HG02763 (cell line): ENCODE results near the gene ERG.

ENCODE experiments used
- ATAC-seq: cut with Tn5 transposase; IDR thresholded peaks from one replicate; pipeline ENCODE4 v1.9.1; 2021; ENCODE audit warnings: mild to moderate bottlenecking, moderate library complexity; ENCODE audit not compliant: unreplicated experiment

The ERG gene, protein sequence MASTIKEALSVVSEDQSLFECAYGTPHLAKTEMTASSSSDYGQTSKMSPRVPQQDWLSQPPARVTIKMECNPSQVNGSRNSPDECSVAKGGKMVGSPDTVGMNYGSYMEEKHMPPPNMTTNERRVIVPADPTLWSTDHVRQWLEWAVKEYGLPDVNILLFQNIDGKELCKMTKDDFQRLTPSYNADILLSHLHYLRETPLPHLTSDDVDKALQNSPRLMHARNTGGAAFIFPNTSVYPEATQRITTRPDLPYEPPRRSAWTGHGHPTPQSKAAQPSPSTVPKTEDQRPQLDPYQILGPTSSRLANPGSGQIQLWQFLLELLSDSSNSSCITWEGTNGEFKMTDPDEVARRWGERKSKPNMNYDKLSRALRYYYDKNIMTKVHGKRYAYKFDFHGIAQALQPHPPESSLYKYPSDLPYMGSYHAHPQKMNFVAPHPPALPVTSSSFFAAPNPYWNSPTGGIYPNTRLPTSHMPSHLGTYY

DNA sequence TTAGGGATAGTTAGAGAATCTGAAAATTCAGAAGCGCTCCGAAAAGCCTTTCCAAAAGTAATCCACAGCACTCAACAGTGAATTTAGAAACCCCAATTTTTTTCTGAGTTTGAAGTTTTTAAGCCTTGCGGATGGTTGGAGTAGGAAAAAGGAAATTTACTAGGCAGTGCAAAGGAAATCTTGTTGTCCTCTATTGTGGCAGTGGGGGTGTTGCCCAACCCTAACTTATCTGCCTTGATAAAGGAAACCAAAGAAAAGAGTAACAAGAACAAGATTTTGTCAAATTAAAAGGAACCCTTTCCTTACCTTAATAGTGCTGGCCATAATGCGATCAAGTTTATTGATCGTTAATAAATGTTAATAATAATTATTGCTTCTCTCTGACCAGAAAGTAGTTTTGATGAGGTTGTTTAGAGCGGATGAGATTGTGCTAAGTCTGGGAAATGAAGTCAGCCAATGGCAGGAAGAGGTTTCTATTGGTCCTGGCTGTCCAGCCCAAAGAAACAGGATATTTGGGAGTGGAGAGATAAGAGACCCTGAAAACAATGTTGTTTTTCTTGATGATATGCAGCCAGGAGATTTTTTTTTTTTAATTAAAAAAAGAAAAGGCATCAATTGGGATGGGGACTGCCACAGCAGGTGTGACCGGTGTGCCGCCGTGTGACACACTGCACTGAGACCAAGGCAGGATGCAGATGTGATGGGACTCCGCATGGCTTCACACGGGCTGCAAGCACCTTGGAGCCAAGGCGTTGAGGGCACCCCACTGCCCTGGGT lies at the start of gene ERG:
ERG (minus strand) TSS at position 421 of the 777 bp plus-strand sequence; CDS start at position 324, 97 bp downstream.
- no peak for ATAC-seq

DNA sequence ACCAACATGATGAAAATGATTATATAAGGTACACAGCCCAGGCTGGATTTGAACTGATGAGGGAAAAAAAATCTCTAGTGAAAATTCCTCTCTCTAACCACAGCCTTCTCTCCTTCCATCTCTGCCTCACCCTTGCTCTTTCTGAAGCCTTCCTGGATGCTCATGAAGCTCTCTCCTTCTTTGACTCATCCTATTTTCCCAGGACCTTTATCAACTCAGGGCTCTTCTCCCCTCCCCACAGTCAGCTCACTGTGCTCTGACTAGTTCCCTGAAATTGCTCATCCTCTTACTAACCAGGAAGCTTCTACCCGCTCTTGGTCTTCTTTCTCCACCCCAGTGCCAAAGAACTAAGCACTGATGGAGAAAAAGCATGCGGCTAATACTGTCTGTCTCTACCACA lies 46.4 kb upstream of the ERG start:
- no peak for ATAC-seq

DNA sequence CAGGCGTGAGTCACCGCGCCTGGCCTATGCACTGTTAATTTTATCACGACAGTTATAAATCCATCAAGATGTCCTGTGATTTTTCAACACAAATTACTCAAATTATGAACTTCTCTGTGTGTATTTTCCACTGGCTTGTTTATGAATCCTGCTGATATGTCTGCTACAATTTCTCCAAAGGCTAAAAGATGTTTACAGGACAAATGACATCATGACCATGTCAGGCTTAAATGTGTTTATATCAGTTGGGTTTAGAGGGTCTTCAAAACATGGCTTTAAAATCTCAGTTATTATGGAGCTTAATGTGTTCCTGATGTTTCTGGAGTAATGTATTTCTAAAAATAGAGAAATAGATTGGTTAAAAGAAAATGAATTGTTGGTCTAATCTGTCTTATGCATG lies 44.0 kb upstream of the ERG start:
- ATAC-seq, result no peak

DNA sequence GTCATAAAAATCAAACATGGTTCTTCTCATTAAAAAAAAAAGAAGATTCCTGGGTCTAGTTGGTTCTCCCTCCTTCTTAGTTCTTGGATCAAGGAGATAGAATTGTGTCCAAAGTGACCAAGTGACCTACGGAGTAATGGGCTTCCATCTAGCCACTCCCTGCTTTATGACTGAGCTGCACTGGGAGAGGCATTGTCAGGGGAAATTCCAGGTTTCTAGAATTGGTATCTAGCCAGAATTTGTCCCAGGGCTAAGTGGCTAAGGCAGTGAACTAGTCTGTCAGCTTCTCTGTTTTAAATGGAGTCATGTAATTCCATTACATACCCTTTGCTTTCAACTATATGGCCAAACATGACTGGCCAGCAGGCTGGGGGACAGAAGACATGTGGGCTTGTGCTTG lies 40.1 kb upstream of the ERG start:
- ATAC-seq, result no peak

DNA sequence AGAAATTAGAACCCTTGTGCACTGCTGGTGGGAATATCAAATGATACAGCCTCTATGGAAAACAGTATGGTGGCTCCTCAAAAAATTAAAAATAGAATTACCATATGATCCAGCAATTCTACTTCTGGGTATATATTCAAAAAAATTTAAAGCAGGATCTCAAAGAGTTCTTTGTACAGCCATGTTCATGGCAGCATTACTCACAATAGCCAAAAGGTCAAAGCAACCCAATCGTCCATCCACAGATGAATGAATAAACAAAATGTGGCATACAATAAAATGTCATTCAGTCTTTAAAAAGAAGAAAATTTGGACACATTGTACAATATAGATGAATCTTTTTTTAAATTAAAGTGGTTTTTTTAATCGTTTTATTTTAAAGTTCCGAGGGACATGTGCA lies 36.3 kb upstream of the ERG start:
- ATAC-seq, result no peak

DNA sequence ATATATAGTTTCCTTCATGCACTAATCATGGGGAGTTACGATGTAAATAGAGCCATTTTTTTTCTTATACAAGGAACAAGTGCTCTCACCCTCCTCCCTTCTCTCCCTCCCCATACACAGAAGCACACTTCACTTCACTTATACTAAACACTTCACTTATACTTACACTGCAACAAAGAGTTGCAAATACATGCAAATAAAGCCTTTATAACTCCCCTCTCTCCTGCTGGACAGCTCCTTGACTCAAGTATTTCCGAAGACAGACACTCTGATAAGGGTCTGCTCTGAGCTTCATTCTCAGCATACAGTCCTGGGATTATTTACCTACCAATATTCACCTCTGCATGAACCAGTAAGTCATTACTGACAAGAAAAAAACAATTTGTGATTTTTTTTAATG lies 35.6 kb upstream of the ERG start:
- no peak for ATAC-seq

GRCh38 chr21:38531591-38531990 lies 33.3 kb upstream of the ERG start:
- ATAC-seq, result no peak

DNA sequence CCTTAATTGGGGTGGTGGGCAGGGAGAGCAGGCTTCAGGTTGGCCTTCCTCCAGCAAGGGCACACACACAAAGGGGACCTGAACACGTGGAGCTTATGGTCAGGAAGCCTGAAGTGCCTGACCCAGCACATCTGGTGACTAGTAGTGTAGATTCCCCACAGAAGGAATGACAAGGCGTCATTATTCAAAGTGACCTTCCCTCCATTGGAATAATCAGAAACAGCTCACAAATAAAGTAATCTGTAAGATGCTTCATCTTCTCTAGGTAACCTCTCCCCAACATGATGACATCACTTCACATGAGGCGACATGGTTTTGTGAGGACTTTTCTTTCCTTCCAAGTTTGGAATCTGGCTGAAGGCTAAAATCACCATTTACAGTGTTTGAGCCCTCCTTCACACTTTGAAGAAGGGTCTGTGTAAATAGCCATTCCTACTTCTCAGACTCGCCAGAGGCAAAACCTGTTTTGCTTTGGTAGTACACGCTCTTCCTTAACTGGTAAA lies 32.8 kb upstream of the ERG start:
- ATAC-seq, result no peak

DNA sequence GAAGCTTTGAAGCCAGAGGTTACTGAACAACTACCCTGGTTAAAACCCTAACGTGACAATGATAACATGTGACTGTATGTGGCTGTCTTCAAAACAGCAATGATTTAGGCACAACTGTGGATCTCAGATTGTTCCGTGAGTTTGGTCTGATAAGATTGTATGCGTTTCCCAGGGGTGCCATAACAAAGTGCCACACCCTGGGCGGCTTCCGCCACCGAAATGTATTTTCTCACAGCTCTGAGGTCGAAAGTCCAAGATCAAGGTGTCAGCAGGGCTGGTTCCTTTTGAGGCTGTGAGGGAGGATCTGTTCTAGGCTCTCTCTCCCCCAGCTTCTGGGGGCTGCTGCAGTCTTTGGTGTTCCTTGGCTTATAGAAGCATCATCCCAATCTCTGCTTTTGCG lies 29.5 kb upstream of the ERG start:
- ATAC-seq, result no peak

- ATAC-seq, result no peak
Measured at GRCh38 chr21:38525454-38525853, 27.2 kb upstream of the ERG start.

- no peak for ATAC-seq
Measured at GRCh38 chr21:38524168-38525153, 26.2 kb upstream of the ERG start.

DNA sequence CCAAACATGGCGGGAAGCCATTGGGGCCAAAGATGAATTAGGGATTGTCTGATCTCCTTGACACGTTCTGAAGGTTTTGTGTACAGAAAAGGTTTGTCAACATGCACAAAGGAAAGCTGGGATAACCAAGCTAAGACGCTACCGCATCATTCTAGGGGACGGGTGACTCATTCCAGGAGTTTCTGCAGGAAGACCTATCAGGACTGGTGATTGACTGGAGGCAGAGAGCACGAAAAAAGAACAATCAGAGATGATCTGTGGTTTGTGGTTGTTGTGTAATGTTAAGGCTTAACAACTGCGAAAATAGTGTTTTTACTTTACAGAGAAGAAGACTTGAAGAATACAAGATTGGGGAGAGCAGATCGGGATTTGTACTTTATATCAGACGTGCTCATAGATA lies 22.2 kb upstream of the ERG start:
- no peak for ATAC-seq

DNA sequence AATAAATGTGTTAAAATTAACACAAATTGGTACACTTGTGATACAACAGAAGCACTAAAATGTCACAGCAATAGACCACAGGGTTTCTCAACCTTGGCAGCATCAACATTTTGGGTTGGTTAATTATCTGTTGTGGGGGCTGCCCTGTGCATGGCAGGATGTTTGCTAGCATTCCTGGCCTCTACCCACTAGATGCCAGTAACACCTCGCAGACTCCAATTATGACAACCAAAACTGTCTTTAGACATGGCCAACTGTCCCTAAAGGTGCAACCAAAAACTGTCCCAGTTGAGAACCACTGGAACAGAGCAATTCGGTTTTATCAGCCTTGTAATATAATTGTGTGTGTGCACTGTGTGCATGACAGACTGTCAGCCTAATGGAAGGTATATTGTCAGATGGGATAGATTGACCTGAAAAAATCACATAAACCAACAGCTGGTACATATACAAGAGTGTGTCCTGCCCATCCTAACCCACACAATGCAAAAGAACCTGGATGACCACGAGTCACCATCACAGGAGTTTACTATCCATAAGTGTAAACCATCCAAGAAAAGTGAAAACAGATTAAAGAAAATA lies 13.5 kb upstream of the ERG start:
- ATAC-seq, result no peak

DNA sequence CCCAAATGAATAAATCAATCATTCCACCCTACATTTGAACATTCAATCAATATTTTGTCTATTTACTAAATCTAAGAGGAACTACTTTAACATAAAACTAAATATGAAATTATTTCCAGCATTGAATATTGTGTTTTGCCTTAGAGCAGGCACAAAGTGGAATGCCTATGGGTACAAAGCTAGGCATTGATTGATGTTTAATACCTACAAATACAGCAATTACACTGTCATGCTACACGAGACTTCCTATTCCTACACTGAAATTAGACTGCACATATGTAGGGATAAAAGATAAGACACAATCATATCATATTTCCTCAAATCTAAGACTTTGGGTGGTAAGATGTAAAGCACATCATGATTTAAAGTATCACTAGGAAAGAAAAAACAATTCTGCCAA lies 12.9 kb upstream of the ERG start:
- ATAC-seq, result no peak

- no peak for ATAC-seq
Measured at GRCh38 chr21:38507374-38507942, 9.2 kb upstream of the ERG start.

DNA sequence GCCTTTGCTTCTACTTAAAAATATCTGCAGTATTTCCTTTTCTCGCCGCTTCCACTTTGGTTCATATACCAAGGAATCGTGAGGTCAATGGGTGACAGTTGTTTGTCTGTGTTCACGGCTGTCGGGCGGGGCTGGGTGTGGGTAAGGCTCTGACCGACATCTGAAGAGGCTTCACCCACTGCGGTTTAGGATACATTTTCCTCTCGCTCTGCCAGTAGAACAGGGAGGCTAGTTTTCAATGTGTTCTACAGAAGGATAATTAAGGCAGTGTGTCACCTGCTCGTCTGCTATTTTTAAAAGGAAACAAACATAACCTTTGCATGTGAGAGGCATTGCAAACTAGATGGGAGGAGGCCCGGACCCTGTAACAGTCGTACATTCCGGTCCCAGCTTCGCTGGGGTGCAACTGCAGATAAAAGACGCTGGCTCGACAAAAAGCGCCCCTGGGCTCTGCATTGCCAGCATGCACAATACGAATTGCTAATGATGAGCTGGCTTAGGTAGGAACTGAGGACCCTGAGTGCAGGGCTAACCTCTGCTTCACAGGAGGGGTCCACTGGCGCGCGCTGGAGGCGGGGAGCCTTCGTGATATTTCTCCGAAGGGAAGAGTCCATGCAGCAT lies 8.5 kb upstream of the ERG start:
- no peak for ATAC-seq

DNA sequence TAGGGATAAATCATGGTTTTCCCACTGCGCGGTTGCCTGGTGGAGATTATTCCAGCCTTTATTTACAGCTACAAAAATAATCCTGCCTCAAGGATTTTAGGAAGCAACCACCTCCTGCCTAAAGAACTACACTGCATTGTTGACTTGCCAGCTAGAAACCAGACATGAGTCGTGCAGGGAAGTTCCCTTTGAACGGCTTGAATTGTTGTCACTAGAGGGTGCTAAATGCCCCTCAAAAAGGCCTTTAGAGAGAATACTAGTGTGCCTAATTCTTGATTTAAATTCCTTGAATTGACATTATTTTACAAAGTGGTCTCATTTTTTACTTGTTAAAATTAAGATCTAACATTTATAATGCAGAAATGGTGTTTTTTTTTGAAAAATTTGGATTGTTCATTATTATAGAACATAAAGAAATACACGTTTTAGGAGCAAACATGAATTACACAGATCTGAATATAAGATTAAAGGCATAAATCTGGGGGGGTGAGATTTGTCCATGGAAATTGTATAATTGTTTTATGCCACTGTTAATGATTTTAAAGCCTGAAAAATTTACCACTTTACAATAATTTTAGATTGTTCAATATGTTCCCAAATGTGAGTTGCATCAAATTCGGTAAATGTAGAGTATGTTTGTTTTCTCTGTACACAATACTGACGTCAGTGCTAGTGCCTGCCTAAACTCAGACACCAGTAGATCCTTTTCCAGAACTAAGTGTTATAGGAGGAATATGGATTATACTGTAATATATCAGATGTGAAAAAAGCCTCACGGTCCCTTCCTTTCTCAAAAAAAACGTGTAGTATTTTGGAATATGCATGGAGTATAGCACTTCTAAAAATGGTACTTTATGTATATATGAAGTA lies 7.6 kb upstream of the ERG start:
- no peak for ATAC-seq

- no peak for ATAC-seq
Measured at GRCh38 chr21:38504066-38504465, 5.8 kb upstream of the ERG start.

DNA sequence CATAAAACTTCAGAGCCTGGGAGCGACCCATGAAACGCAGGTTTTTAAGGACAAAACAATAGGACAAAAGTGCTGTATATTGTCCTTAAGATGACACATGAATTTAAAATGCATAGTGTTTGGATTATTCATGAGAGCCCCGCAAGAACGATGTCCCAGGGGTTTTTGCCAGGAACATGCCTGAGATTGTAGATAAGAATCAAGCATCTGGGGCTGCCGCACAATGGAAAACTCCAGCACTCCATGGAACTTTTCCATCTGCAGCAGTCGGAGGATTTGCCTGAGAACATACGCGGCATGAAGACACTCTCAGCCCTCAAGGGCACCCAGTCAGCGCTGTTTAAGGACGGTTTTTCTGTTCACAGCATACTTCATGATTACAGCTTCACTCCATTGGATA lies 5.3 kb upstream of the ERG start:
- ATAC-seq, result no peak
